SK-N-SH (cell line): ENCODE data around the gene TMEM143.

Source experiments
- CTCF ChIP-seq: fragments of 200-600 bp; sonication (generic); IDR thresholded peaks from 2 replicates; pipeline ENCODE4 v1.6.1; 2017; ENCODE audit warnings: antibody characterized with exemption, mild to moderate bottlenecking, moderate library complexity
- FOXM1 ChIP-seq: IDR thresholded peaks from 2 replicates; pipeline ENCODE4 v1.4.0; 2012; ENCODE audit warnings: low read depth, mild to moderate bottlenecking
- GABPA ChIP-seq: IDR thresholded peaks from 2 replicates; pipeline ENCODE4 v1.4.0; 2012; ENCODE audit warnings: low read depth, mild to moderate bottlenecking
- SMC3 ChIP-seq: IDR thresholded peaks from 2 replicates; pipeline ENCODE4 v1.6.1; 2012; ENCODE audit warnings: low read depth, low read length, improper control_type of control experiment
- TCF12 ChIP-seq: IDR thresholded peaks from 2 replicates; pipeline ENCODE4 v1.4.0; 2012
- USF2 ChIP-seq: fragments of 150-350 bp; IDR thresholded peaks from 2 replicates; pipeline ENCODE4 v1.6.1; 2017; ENCODE audit warnings: antibody characterized with exemption, low read length, low read depth, borderline replicate concordance
- ZBTB33 ChIP-seq: IDR thresholded peaks from 2 replicates; pipeline ENCODE4 v1.4.0; 2012; ENCODE audit warnings: low read depth, borderline replicate concordance
- TF ChIP-seq, protein P1 (sequence below): IDR thresholded peaks from 2 replicates; pipeline ENCODE4 v1.6.1; 2012; ENCODE audit warnings: mild to moderate bottlenecking, low read depth, low read length, moderate library complexity

DNA sequence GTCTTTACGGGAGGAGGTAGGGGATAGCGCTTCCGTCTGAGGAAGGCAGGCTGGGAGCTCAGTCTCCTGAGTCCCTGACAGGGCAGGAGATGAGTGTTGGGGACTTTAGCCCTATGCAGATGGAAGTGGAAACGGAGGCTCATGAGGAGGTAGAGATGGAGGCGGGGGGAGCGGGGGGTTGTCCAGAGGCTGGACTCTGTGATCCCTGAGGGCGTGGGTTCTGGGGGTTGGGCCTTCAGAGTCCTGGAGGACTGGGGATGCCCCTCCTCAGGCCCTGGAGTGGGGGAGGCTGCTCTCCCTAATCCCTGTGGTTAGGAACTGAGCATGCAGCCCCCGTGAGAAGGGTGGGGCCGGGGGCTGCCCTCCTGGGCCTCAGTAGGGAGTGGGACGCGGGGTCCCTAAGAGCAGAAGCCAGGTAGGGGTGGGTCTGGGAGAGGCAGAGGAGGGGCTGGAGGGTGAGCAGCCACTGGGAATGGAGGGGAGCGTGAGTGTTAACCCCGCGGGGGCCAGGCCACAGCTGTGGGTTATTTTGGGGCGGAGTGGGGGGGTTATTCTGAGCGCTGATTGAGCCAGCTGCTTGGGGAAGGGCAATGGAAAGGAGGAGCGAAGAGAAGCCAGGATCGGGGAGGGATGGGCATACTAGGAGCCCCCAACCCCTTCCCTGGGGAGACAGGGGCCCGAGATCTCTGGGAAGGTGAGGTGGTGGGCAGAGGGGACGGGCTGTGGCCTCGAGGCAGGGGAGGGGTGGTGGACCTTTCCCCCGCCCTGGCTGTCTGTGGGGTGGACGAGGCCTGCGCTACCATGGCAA, 32.5 kb upstream of the TMEM143 start:
- TF ChIP-seq, protein P1, sequence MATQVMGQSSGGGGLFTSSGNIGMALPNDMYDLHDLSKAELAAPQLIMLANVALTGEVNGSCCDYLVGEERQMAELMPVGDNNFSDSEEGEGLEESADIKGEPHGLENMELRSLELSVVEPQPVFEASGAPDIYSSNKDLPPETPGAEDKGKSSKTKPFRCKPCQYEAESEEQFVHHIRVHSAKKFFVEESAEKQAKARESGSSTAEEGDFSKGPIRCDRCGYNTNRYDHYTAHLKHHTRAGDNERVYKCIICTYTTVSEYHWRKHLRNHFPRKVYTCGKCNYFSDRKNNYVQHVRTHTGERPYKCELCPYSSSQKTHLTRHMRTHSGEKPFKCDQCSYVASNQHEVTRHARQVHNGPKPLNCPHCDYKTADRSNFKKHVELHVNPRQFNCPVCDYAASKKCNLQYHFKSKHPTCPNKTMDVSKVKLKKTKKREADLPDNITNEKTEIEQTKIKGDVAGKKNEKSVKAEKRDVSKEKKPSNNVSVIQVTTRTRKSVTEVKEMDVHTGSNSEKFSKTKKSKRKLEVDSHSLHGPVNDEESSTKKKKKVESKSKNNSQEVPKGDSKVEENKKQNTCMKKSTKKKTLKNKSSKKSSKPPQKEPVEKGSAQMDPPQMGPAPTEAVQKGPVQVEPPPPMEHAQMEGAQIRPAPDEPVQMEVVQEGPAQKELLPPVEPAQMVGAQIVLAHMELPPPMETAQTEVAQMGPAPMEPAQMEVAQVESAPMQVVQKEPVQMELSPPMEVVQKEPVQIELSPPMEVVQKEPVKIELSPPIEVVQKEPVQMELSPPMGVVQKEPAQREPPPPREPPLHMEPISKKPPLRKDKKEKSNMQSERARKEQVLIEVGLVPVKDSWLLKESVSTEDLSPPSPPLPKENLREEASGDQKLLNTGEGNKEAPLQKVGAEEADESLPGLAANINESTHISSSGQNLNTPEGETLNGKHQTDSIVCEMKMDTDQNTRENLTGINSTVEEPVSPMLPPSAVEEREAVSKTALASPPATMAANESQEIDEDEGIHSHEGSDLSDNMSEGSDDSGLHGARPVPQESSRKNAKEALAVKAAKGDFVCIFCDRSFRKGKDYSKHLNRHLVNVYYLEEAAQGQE = no peak
- TF ChIP-seq CTCF (no peak), FOXM1 (no peak), GABPA (no peak), ZBTB33 (no peak), USF2 (no peak), SMC3 (no peak), TCF12 (no peak)
